ENCODE data around the gene ZFR. TPM values are rescaled to one million over a fixed set of nuclear protein-coding genes. Genes with fewer than 3 reads are reported as not detected.

ZFR gene
- total RNA-seq, 1 experiment from 2014 or later, result 109 TPM

DNA sequence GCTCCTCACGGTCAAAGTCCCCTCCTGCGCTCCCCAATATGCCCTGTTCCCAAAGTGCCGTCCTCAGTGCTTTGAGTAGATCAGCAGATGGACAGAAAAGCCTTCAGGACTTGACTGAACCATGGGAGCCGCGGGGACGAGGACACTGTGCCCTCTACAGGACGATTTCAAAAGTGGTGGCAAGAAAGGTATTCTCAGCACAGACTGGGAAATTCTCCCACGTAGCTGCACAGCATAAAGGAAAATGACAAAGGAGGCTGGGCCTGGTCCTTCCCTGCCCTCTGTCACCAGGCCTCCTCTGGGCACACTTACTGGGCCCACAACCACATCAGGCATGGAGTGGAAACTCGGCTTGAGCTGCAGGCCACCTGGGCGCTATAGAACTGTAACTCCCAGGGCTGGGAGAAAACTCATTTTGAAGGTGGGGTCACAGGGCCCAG is 115.1 kb downstream of the ZFR start:
- Mint-ChIP-seq H3K27ac (ENCODE audit: low read depth, unreplicated experiment) (no peak overlapping the region), H3K9me3 (ENCODE audit: unreplicated experiment) (peaks cover 7% of the 10 kb centered on the region), H3K4me3 (ENCODE audit: unreplicated experiment) (no peak overlapping the region), H3K27me3 (ENCODE audit: insufficient read depth, unreplicated experiment) (no peaks in the 10 kb centered on the region), H3K4me1 (ENCODE audit: insufficient read depth, unreplicated experiment) (no peaks in the 10 kb centered on the region), H3K36me3 (ENCODE audit: insufficient read depth, unreplicated experiment) (no peaks in the 10 kb centered on the region)
- intact Hi-C loops (cut with micrococcal nuclease), result loop anchor here (1.0 to 5.0 kb wide), 2 partner anchors 97 to 502 kb away; no protein-coding TSS in a partner anchor
- no TSS peak for BruUV-seq (replicated peaks)
- DNase-seq (ENCODE audit: unreplicated experiment), result peak; percentile 72
- TF ChIP-seq, protein P1, sequence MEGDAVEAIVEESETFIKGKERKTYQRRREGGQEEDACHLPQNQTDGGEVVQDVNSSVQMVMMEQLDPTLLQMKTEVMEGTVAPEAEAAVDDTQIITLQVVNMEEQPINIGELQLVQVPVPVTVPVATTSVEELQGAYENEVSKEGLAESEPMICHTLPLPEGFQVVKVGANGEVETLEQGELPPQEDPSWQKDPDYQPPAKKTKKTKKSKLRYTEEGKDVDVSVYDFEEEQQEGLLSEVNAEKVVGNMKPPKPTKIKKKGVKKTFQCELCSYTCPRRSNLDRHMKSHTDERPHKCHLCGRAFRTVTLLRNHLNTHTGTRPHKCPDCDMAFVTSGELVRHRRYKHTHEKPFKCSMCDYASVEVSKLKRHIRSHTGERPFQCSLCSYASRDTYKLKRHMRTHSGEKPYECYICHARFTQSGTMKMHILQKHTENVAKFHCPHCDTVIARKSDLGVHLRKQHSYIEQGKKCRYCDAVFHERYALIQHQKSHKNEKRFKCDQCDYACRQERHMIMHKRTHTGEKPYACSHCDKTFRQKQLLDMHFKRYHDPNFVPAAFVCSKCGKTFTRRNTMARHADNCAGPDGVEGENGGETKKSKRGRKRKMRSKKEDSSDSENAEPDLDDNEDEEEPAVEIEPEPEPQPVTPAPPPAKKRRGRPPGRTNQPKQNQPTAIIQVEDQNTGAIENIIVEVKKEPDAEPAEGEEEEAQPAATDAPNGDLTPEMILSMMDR (IDR thresholded peaks at IDR 0.05; ENCODE audit: unreplicated experiment), result peak; percentile 56
- ChIA-PET POLR2A (interaction anchor here (1.1 to 1.4 kb wide), 2 partner anchors 16 to 97 kb away, joined by 4 read pairs; partner anchors contain the start of gene MTMR12), CTCF (interaction anchor here (0.5 to 4.6 kb wide), 30 partner anchors 10 to 1449 kb away, joined by 3 to 49 read pairs (median 3); no protein-coding TSS in a partner anchor)

- TF ChIP-seq, protein P1 (IDR thresholded peaks at IDR 0.05; ENCODE audit: unreplicated experiment), result no peak
- no TSS peak for BruUV-seq (replicated peaks)
- intact Hi-C loops (cut with micrococcal nuclease), result loop anchor here (5.0 kb wide), 1 partner anchor 499 kb away; no protein-coding TSS in a partner anchor
- Mint-ChIP-seq H3K27me3 (ENCODE audit: insufficient read depth, unreplicated experiment) (no peaks in the 10 kb centered on the region), H3K36me3 (ENCODE audit: insufficient read depth, unreplicated experiment) (no peaks in the 10 kb centered on the region), H3K4me3 (ENCODE audit: unreplicated experiment) (no peak overlapping the region), H3K4me1 (ENCODE audit: insufficient read depth, unreplicated experiment) (no peaks in the 10 kb centered on the region), H3K9me3 (ENCODE audit: unreplicated experiment) (no peaks in the 10 kb centered on the region), H3K27ac (ENCODE audit: low read depth, unreplicated experiment) (no peak overlapping the region)
- POLR2A ChIA-PET, result no interaction called here
- CTCF ChIA-PET, result no interaction called here
- no peak for DNase-seq (ENCODE audit: unreplicated experiment)
Measured at GRCh38 chr5:32326216-32326772, 118.2 kb downstream of the ZFR start.

DNA sequence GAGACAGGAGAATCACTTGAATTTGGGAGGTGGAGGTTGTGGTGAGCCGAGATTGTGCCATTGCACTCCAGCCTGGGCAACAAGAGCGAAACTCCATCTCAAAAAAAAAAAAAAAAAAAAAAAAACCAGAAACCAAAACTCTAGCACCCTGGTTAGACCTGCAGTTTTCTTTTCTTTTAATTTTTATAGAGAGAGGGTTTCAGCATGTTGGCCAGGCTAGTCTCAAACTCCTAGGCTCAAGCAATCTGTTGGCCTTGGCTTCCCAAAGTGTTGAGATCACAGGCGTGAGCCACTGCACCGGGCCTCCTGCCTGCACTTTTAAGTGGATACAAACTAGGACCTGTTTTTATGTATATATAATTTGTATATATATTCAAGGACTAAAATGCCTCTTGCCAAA is 118.9 kb downstream of the ZFR start:
- CTCF ChIA-PET, result interaction anchor here (0.6 kb wide), 1 partner anchor 89 kb away, joined by 4 read pairs; no protein-coding TSS in a partner anchor
- POLR2A ChIA-PET, result no interaction called here
- no TSS peak for BruUV-seq (replicated peaks)
- no peaks in the 10 kb centered on the region for H3K36me3 Mint-ChIP-seq (ENCODE audit: insufficient read depth, unreplicated experiment)
- TF ChIP-seq, protein P1 (IDR thresholded peaks at IDR 0.05; ENCODE audit: unreplicated experiment), result no peak
- no peak overlapping the region for H3K27ac Mint-ChIP-seq (ENCODE audit: low read depth, unreplicated experiment)
- H3K4me1 Mint-ChIP-seq (ENCODE audit: insufficient read depth, unreplicated experiment), result no peaks in the 10 kb centered on the region
- H3K9me3 Mint-ChIP-seq (ENCODE audit: unreplicated experiment), result no peaks in the 10 kb centered on the region
- DNase-seq (ENCODE audit: unreplicated experiment), result no peak
- H3K27me3 Mint-ChIP-seq (ENCODE audit: insufficient read depth, unreplicated experiment), result no peaks in the 10 kb centered on the region
- intact Hi-C loops (cut with micrococcal nuclease), result loop anchor here (5.0 kb wide), 1 partner anchor 498 kb away; no protein-coding TSS in a partner anchor
- no peak overlapping the region for H3K4me3 Mint-ChIP-seq (ENCODE audit: unreplicated experiment)

- BruUV-seq (replicated peaks), result no TSS peak
- intact Hi-C loops (cut with micrococcal nuclease), result loop anchor here (5.0 kb wide), 1 partner anchor 498 kb away; no protein-coding TSS in a partner anchor
- CTCF ChIA-PET, result interaction anchor here (0.6 to 1.3 kb wide), 2 partner anchors 90 to 265 kb away, joined by 4 read pairs; no protein-coding TSS in a partner anchor
- H3K4me3 Mint-ChIP-seq (ENCODE audit: unreplicated experiment), result no peak overlapping the region
- TF ChIP-seq, protein P1 (IDR thresholded peaks at IDR 0.05; ENCODE audit: unreplicated experiment), result no peak
- no peaks in the 10 kb centered on the region for H3K36me3 Mint-ChIP-seq (ENCODE audit: insufficient read depth, unreplicated experiment)
- H3K27ac Mint-ChIP-seq (ENCODE audit: low read depth, unreplicated experiment), result no peak overlapping the region
- no peaks in the 10 kb centered on the region for H3K9me3 Mint-ChIP-seq (ENCODE audit: unreplicated experiment)
- no peaks in the 10 kb centered on the region for H3K4me1 Mint-ChIP-seq (ENCODE audit: insufficient read depth, unreplicated experiment)
- DNase-seq (ENCODE audit: unreplicated experiment), result no peak
- POLR2A ChIA-PET, result interaction anchor here (0.8 to 0.9 kb wide), 2 partner anchors 12 to 28 kb away, joined by 3 to 4 read pairs; partner anchors contain the start of gene MTMR12
- H3K27me3 Mint-ChIP-seq (ENCODE audit: insufficient read depth, unreplicated experiment), result no peaks in the 10 kb centered on the region
Measured at GRCh38 chr5:32325062-32325461, 119.5 kb downstream of the ZFR start.

All from MCF 10A (cell line).